Measurements from ENCODE around the gene LCN12. TPM values are rescaled to one million over a fixed set of nuclear protein-coding genes. Genes with fewer than 3 reads are reported as not detected.

LCN12 gene
- total RNA-seq, 1 experiment from 2014 or later = 4.2 TPM

DNA sequence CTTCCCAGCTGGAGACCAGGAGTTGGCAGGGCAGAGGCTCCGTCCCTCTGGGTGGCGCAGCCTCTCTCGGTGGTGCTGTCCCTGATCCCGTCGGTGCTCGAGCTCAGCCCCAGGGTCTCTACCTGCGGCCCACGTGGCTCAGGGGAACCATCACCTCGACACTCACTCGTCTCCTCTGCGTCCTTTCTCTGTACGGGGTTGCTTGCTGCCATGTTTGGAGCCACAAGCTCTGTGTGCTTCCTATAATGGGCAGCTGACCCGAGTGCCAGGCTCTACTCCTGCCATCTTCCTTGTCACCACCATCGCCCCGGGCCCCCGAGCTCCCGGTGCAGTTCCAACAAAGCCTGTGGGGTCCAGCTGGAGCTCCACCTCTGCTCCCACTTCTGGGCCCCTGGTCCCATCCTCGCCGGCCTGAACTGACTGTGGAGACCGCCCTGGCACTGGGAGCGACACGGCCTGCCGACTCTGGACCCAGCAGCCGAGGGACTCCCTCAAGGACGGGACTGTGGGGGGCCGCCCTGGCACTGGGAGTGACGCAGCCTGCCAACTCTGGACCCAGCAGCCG, 12.6 kb upstream of the LCN12 start:
- Histone ChIP-seq H3K4me3 (replicated peaks in 1 of 2; ENCODE audit: low read depth in 1 of 2, low read length in 2 of 2) (no peak overlapping the region), H3K36me3 (ENCODE audit: control insufficient read depth in 1 of 2, insufficient read depth in 2 of 2, low read length in 2 of 2) (peaks cover 12 to 15% of the 10 kb centered on the region in 2 experiments; a peak in 3 of 4 replicates), H3K9me2 (ENCODE audit: insufficient read depth) (no peaks in the 10 kb centered on the region), H3K9me3 (ENCODE audit: control insufficient read depth in 1 of 2, insufficient read depth in 1 of 2, low read depth in 1 of 2, low read length in 2 of 2) (no peaks in the 10 kb centered on the region), H2AFZ (ENCODE audit: low read depth, low read length, poor library complexity, severe bottlenecking) (no peak overlapping the region), H3K4me2 (ENCODE audit: low read length) (no peak overlapping the region), H3K9ac (ENCODE audit: low read length) (no peak overlapping the region), H4K20me1 (ENCODE audit: insufficient read depth) (no peaks in the 10 kb centered on the region), H3K27ac (ENCODE audit: low read depth, low read length) (no peak overlapping the region), H3K79me2 (ENCODE audit: insufficient read depth, low read length) (peaks cover 20% of the 10 kb centered on the region), H3K27me3 (ENCODE audit: insufficient read depth, low read length) (no peaks in the 10 kb centered on the region), H3K4me1 (ENCODE audit: control insufficient read depth in 1 of 2, insufficient read depth in 2 of 2, low read length in 2 of 2) (peaks cover 4 to 10% of the 10 kb centered on the region in 2 experiments; a peak in 2 of 4 replicates)
- TF ChIP-seq POLR2AphosphoS5 (IDR thresholded peaks at IDR 0.05; ENCODE audit: low read depth, low read length) (no peak), YY1 (IDR thresholded peaks at IDR 0.05; ENCODE audit: extremely low read depth, insufficient replicate concordance, low read depth, low read length) (no peak), EZH2phosphoT487 (IDR thresholded peaks at IDR 0.05; ENCODE audit: borderline replicate concordance) (no peak), FOSL1 (IDR thresholded peaks at IDR 0.05; ENCODE audit: low read depth) (no peak), EZH2 (IDR thresholded peaks at IDR 0.05) (no peak), CBX3 (IDR thresholded peaks at IDR 0.05; ENCODE audit: low read depth) (no peak), RAD21 (IDR thresholded peaks at IDR 0.05; ENCODE audit: low read depth) (no peak), POLR2A (IDR thresholded peaks at IDR 0.05; ENCODE audit: borderline replicate concordance, extremely low read depth, insufficient read depth, insufficient read length) (no peak), ZNF274 (IDR thresholded peaks at IDR 0.05; ENCODE audit: low read depth, low read length) (no peak), SIN3A (IDR thresholded peaks at IDR 0.05; ENCODE audit: low read depth) (no peak), ZFX (IDR thresholded peaks at IDR 0.05) (no peak)
- TF ChIP-seq, protein P1, sequence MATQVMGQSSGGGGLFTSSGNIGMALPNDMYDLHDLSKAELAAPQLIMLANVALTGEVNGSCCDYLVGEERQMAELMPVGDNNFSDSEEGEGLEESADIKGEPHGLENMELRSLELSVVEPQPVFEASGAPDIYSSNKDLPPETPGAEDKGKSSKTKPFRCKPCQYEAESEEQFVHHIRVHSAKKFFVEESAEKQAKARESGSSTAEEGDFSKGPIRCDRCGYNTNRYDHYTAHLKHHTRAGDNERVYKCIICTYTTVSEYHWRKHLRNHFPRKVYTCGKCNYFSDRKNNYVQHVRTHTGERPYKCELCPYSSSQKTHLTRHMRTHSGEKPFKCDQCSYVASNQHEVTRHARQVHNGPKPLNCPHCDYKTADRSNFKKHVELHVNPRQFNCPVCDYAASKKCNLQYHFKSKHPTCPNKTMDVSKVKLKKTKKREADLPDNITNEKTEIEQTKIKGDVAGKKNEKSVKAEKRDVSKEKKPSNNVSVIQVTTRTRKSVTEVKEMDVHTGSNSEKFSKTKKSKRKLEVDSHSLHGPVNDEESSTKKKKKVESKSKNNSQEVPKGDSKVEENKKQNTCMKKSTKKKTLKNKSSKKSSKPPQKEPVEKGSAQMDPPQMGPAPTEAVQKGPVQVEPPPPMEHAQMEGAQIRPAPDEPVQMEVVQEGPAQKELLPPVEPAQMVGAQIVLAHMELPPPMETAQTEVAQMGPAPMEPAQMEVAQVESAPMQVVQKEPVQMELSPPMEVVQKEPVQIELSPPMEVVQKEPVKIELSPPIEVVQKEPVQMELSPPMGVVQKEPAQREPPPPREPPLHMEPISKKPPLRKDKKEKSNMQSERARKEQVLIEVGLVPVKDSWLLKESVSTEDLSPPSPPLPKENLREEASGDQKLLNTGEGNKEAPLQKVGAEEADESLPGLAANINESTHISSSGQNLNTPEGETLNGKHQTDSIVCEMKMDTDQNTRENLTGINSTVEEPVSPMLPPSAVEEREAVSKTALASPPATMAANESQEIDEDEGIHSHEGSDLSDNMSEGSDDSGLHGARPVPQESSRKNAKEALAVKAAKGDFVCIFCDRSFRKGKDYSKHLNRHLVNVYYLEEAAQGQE (IDR thresholded peaks at IDR 0.05; ENCODE audit: low read depth) = no peak
- TF ChIP-seq, protein P2, sequence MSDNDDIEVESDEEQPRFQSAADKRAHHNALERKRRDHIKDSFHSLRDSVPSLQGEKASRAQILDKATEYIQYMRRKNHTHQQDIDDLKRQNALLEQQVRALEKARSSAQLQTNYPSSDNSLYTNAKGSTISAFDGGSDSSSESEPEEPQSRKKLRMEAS (IDR thresholded peaks at IDR 0.05) = no peak
- TF ChIP-seq, protein P3, sequence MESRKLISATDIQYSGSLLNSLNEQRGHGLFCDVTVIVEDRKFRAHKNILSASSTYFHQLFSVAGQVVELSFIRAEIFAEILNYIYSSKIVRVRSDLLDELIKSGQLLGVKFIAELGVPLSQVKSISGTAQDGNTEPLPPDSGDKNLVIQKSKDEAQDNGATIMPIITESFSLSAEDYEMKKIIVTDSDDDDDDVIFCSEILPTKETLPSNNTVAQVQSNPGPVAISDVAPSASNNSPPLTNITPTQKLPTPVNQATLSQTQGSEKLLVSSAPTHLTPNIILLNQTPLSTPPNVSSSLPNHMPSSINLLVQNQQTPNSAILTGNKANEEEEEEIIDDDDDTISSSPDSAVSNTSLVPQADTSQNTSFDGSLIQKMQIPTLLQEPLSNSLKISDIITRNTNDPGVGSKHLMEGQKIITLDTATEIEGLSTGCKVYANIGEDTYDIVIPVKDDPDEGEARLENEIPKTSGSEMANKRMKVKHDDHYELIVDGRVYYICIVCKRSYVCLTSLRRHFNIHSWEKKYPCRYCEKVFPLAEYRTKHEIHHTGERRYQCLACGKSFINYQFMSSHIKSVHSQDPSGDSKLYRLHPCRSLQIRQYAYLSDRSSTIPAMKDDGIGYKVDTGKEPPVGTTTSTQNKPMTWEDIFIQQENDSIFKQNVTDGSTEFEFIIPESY (IDR thresholded peaks at IDR 0.05; ENCODE audit: extremely low read depth, insufficient replicate concordance, low read length) = no peak
- TF ChIP-seq, protein P4, sequence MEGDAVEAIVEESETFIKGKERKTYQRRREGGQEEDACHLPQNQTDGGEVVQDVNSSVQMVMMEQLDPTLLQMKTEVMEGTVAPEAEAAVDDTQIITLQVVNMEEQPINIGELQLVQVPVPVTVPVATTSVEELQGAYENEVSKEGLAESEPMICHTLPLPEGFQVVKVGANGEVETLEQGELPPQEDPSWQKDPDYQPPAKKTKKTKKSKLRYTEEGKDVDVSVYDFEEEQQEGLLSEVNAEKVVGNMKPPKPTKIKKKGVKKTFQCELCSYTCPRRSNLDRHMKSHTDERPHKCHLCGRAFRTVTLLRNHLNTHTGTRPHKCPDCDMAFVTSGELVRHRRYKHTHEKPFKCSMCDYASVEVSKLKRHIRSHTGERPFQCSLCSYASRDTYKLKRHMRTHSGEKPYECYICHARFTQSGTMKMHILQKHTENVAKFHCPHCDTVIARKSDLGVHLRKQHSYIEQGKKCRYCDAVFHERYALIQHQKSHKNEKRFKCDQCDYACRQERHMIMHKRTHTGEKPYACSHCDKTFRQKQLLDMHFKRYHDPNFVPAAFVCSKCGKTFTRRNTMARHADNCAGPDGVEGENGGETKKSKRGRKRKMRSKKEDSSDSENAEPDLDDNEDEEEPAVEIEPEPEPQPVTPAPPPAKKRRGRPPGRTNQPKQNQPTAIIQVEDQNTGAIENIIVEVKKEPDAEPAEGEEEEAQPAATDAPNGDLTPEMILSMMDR (IDR thresholded peaks at IDR 0.05 in 2 of 3, conservative IDR thresholded peaks at IDR 0.05 in 1 of 3; ENCODE audit: borderline replicate concordance in 1 of 3, insufficient read depth in 1 of 3, low read depth in 2 of 3, low read length in 2 of 3) = no peak
- TF ChIP-seq, protein P5, sequence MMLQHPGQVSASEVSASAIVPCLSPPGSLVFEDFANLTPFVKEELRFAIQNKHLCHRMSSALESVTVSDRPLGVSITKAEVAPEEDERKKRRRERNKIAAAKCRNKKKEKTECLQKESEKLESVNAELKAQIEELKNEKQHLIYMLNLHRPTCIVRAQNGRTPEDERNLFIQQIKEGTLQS (IDR thresholded peaks at IDR 0.05) = no peak
- intact Hi-C loops (cut with micrococcal nuclease) = no loop called here
- DNase-seq (ENCODE audit: low read depth, low spot score) (no peak), ATAC-seq (no peak)
- CTCF ChIA-PET = no interaction called here
- POLR2A ChIA-PET = no interaction called here
- no TSS peak for BruUV-seq (replicated peaks)
- RAD21 ChIA-PET (ENCODE audit: low non-redundant PET in 1 of 2, low total read pairs in 2 of 2, uncharacterized antibody in 2 of 2, unreplicated experiment in 2 of 2) = no interaction called here
